Suppressor macrophage treated with lipopolysaccharide for 1 hour (primary cell): ENCODE data around the gene WASL.
"Not testable (repeated sequence)": the region's sequence is repeated elsewhere in the genome, so short reads cannot be mapped to it uniquely, and the experiment has no call there.

Source experiments
- DNase-seq, 3 donors: peaks; one replicate each; pipeline ENCODE4 v3.0.0-alpha.2; 2020 to 2022

Gene WASL

GRCh38 chr7:123768493-123768892 is 19.7 kb upstream of the WASL start:
- no peak for DNase-seq

- DNase-seq: no peak
These were observed 14.4 kb upstream of the WASL start for GRCh38 chr7:123763191-123763661.

GRCh38 chr7:123761729-123762128 is 12.9 kb upstream of the WASL start:
- no peak for DNase-seq

- DNase-seq: no peak
These were observed 8.3 kb upstream of the WASL start for GRCh38 chr7:123757095-123757494.

- DNase-seq: no peak
These were observed 6.5 kb upstream of the WASL start for GRCh38 chr7:123755338-123755737.

GRCh38 chr7:123754271-123754871 is 5.6 kb upstream of the WASL start:
- DNase-seq: peak; percentile 65 to 91 (median 80)

- DNase-seq: no peak
These were observed 3.7 kb upstream of the WASL start for GRCh38 chr7:123752534-123752933.

- DNase-seq: no peak
These were observed 3.0 kb upstream of the WASL start for GRCh38 chr7:123751821-123752220.

GRCh38 chr7:123750389-123751230 is 1.8 kb upstream of the WASL start:
- no peak for DNase-seq

- DNase-seq: peak; percentile 83 to 88 (median 86)
These were observed 694 bp upstream of the WASL start for GRCh38 chr7:123749537-123749857.

- peak in 2 of 3 donors; percentile 60 to 70 for DNase-seq
These were observed 551 bp downstream of the WASL start for GRCh38 chr7:123748171-123748733.

- DNase-seq: peak; percentile 84 to 87 (median 85)
These were observed 1.1 kb downstream of the WASL start for GRCh38 chr7:123747620-123748141.

- no peak for DNase-seq
These were observed 1.8 kb downstream of the WASL start for GRCh38 chr7:123746931-123747488.

- DNase-seq: no peak
These were observed 2.7 kb downstream of the WASL start for GRCh38 chr7:123746055-123746454.

GRCh38 chr7:123745437-123745836 is 3.4 kb downstream of the WASL start:
- DNase-seq: no peak

- no peak for DNase-seq
These were observed 4.4 kb downstream of the WASL start for GRCh38 chr7:123744416-123744815.

- no peak for DNase-seq
These were observed 6.9 kb downstream of the WASL start for GRCh38 chr7:123741940-123742339.

GRCh38 chr7:123738808-123739207 is 10.0 kb downstream of the WASL start:
- DNase-seq: no peak

GRCh38 chr7:123738356-123738755 is 10.4 kb downstream of the WASL start:
- DNase-seq: no peak

- DNase-seq: not testable (repeated sequence)
These were observed 11.6 kb downstream of the WASL start for GRCh38 chr7:123737168-123737674.

- no peak for DNase-seq
These were observed 13.3 kb downstream of the WASL start for GRCh38 chr7:123735539-123735938.

GRCh38 chr7:123734498-123734897 is 14.3 kb downstream of the WASL start:
- no peak for DNase-seq

GRCh38 chr7:123732413-123733091 is 16.3 kb downstream of the WASL start:
- no peak for DNase-seq
